Adrenal gland (tissue), 5 donors: ENCODE data around the gene PKD1.

Source experiments
- CTCF ChIP-seq, 6 experiments: fragments of 450-650 bp in 4 of 6; fragments of 200-600 bp in 2 of 6; sonication (generic) in 1 of 6; IDR thresholded peaks; 1 replicate in 5 of 6; 2 replicates in 1 of 6; pipeline versions ENCODE4 v1.5.1 to v1.8.0; 2016 to 2021; ENCODE audit warnings: antibody characterized with exemption in 6 of 6, mild to moderate bottlenecking in 2 of 6, moderate library complexity in 1 of 6
- POLR2A ChIP-seq, 2 donors: fragments of 450-650 bp; IDR thresholded peaks; one replicate each; pipeline ENCODE4 v1.6.1; 2017; ENCODE audit warnings: antibody characterized with exemption in 2 of 2, mild to moderate bottlenecking in 2 of 2, moderate library complexity in 1 of 2
- donor health status: DM: no; HTN: no; CAD: no.

GRCh38 chr16:2053211-2053610, 82.5 kb downstream of the PKD1 start:
- TF ChIP-seq CTCF (IDR thresholded peaks at IDR 0.05) = no peak
- TF ChIP-seq POLR2A (IDR thresholded peaks at IDR 0.05) = no peak
